T-cell (primary cell): Measurements from ENCODE around the gene HIPK2. TPM values are rescaled to one million over a fixed set of nuclear protein-coding genes. Genes with fewer than 3 reads are reported as not detected.

ENCODE experiments used
- ATAC-seq, 4 experiments: fragments of 200-7000 bp in 3 of 4; fragments of 150-1000 bp in 1 of 4; cut with Tn5 transposase; replicated peaks in 1 of 4; 1 replicate in 3 of 4; 2 replicates in 1 of 4; pipeline ENCODE4 v1.10.0; 2021; ENCODE audit warnings: moderate library complexity in 3 of 4, mild to moderate bottlenecking in 2 of 4, moderate number of reproducible peaks in 1 of 4
- CTCF ChIA-PET, 2 donors: fragments of 300-600 bp; sonication (Branson Sonifier 250); formaldehyde crosslinking; loops; one replicate each; lab custom pipeline; 2022; ENCODE audit warnings: antibody characterized with exemption in 2 of 2; lab: Charles Lee
- POLR2A ChIA-PET, 2 donors: fragments of 300-600 bp; sonication (Branson Sonifier 250); formaldehyde crosslinking; loops; one replicate each; lab custom pipeline; 2022; ENCODE audit warnings: antibody characterized with exemption in 2 of 2; lab: Charles Lee
- DNase-seq, 35 experiments: peaks; one replicate each; pipeline versions ENCODE4 v3.0.0 to v3.0.0-alpha.2; 2013 to 2023
- H3K27ac ChIP-seq: one replicate; pipeline ENCODE4 v1.5.1; 2013; ENCODE audit warnings: low read length
- H3K27me3 ChIP-seq, 2 experiments: replicated peaks in 1 of 2; 1 replicate in 1 of 2; 2 replicates in 1 of 2; pipeline versions ENCODE4 v1.6.1 to v1.7.0; 2013; ENCODE audit warnings: low read length in 1 of 2, mixed read lengths in 1 of 2; ENCODE audit not compliant: control insufficient read depth in 2 of 2, insufficient read depth in 2 of 2; ENCODE audit errors: extremely low read depth in 1 of 2
- H3K36me3 ChIP-seq, 2 donors: 1 replicate in 1 of 2; 2 replicates in 1 of 2; pipeline versions ENCODE4 v1.6.1 to v1.7.0; 2013; ENCODE audit warnings: low read length in 1 of 2; ENCODE audit not compliant: control insufficient read depth in 2 of 2, insufficient read depth in 1 of 2; ENCODE audit errors: extremely low read depth in 1 of 2
- H3K4me1 ChIP-seq, 2 experiments: 1 replicate in 1 of 2; 2 replicates in 1 of 2; pipeline versions ENCODE4 v1.6.1 to v1.7.0; 2013; ENCODE audit warnings: low read length in 2 of 2, mixed read lengths in 1 of 2; ENCODE audit not compliant: insufficient read depth in 2 of 2, control insufficient read depth in 1 of 2; ENCODE audit errors: extremely low read depth in 1 of 2
- H3K4me3 ChIP-seq, 2 donors: 1 replicate in 1 of 2; 2 replicates in 1 of 2; pipeline versions ENCODE4 v1.5.1 to v1.7.0; 2013; ENCODE audit warnings: mild to moderate bottlenecking in 2 of 2, low read length in 1 of 2, moderate library complexity in 1 of 2; ENCODE audit not compliant: control insufficient read depth in 1 of 2; ENCODE audit errors: extremely low read depth in 1 of 2
- H3K9me3 ChIP-seq: 2 replicates; pipeline ENCODE4 v1.7.0; 2013
- H3K27ac Mint-ChIP-seq, 2 donors: one replicate each; pipeline ENCODE4 v1.8.0; 2020 to 2021; ENCODE audit warnings: mild to moderate bottlenecking in 2 of 2, mixed read lengths in 2 of 2
- H3K27me3 Mint-ChIP-seq, 2 donors: one replicate each; pipeline ENCODE4 v1.8.0; 2021 to 2022; ENCODE audit warnings: mixed read lengths in 2 of 2
- H3K36me3 Mint-ChIP-seq: one replicate; pipeline ENCODE4 v1.8.0; 2021; ENCODE audit warnings: mixed read lengths
- H3K4me1 Mint-ChIP-seq, 3 donors: one replicate each; pipeline ENCODE4 v1.8.0; 2020 to 2022; ENCODE audit warnings: mixed read lengths in 3 of 3, mild to moderate bottlenecking in 1 of 3
- H3K4me3 Mint-ChIP-seq, 3 donors: one replicate each; pipeline ENCODE4 v1.8.0; 2020 to 2022; ENCODE audit warnings: mild to moderate bottlenecking in 3 of 3, mixed read lengths in 3 of 3, moderate library complexity in 3 of 3
- H3K9me3 Mint-ChIP-seq, 3 donors: one replicate each; pipeline ENCODE4 v1.8.0; 2020 to 2022; ENCODE audit warnings: mixed read lengths in 3 of 3
- WGBS: methylation state at CpG from one replicate; pipeline ENCODE4 v1.1.5; 2013; ENCODE audit warnings: missing lambda C conversion rate; ENCODE audit not compliant: insufficient coverage; 5-methylcytosine and 5-hydroxymethylcytosine counted together
- total RNA-seq, 35 experiments: library from RNA in 6 of 35; stranded (reverse) in 6 of 35; fragments of 120-200 nt in 1 of 35; gene quantifications; one replicate each; pipeline versions ENCODE4 v1.2.1 to v1.2.4 and lab custom pipeline; 2013 to 2026

HIPK2 gene
- total RNA-seq, 5 donors from 2014 or later (not counting 1 experiment from before 2014, with no cell fraction given), result 32.7 to 34.5 (median 33.5) TPM

- Histone ChIP-seq H3K27ac (no peak overlapping the region), H3K36me3 (peaks cover 0 to 3% of the 10 kb centered on the region in 2 donors), H3K4me3 (no peak overlapping the region), H3K27me3 (no peaks in the 10 kb centered on the region), H3K4me1 (peaks cover 12 to 24% of the 10 kb centered on the region in 2 experiments), H3K9me3 (no peaks in the 10 kb centered on the region)
- CTCF ChIA-PET, result interaction anchor here in 1 of 2 donors (0.7 to 0.8 kb wide), 2 partner anchors 80 to 81 kb away, joined by 3 read pairs; no protein-coding TSS in a partner anchor
- ATAC-seq, result no peak
- Mint-ChIP-seq H3K4me3 (no peak overlapping the region), H3K27ac (peak overlapping the region in 1 of 2 donors; percentile 83), H3K36me3 (peaks cover 17% of the 10 kb centered on the region), H3K9me3 (no peaks in the 10 kb centered on the region), H3K4me1 (peaks cover 63 to 68% (median 66%) of the 10 kb centered on the region in 3 donors), H3K27me3 (no peaks in the 10 kb centered on the region)
- POLR2A ChIA-PET, result interaction anchor here in 1 of 2 donors (0.5 kb wide), 1 partner anchor 41 kb away, joined by 3 read pairs; no protein-coding TSS in a partner anchor
- DNase-seq, result no peak
- WGBS, result 51% methylated on average over 3 of the region's 3 CpGs
These were observed 50.6 kb downstream of the HIPK2 start for GRCh38 chr7:139727151-139727705.

- no peak overlapping the region for H3K4me3 ChIP-seq
- Mint-ChIP-seq H3K4me3 (peak overlapping the region in 1 of 3 donors; percentile 4), H3K9me3 (no peaks in the 10 kb centered on the region), H3K27me3 (no peaks in the 10 kb centered on the region), H3K27ac (peak overlapping the region; percentile 17 to 83), H3K4me1 (peaks cover 59 to 60% (median 59%) of the 10 kb centered on the region in 3 donors), H3K36me3 (peaks cover 17% of the 10 kb centered on the region)
- DNase-seq (no peak), ATAC-seq (no peak)
- WGBS, result 90% methylated on average over 3 of the region's 3 CpGs
- H3K9me3 ChIP-seq, result no peaks in the 10 kb centered on the region
- POLR2A ChIA-PET, result interaction anchor here in 1 of 2 donors (0.6 kb wide), 1 partner anchor 169 kb away, joined by 3 read pairs; no protein-coding TSS in a partner anchor
- no peak overlapping the region for H3K27ac ChIP-seq
- H3K4me1 ChIP-seq, result peaks cover 5 to 19% of the 10 kb centered on the region in 2 experiments
- no peaks in the 10 kb centered on the region for H3K27me3 ChIP-seq
- peaks cover 0 to 3% of the 10 kb centered on the region in 2 donors for H3K36me3 ChIP-seq
- CTCF ChIA-PET, result interaction anchor here in 1 of 2 donors (0.6 kb wide), 1 partner anchor 56 kb away, joined by 3 read pairs; no protein-coding TSS in a partner anchor
These were observed 51.3 kb downstream of the HIPK2 start for GRCh38 chr7:139726485-139726869.

- ChIA-PET POLR2A (interaction anchor here in 1 of 2 donors (0.6 kb wide), 1 partner anchor 169 kb away, joined by 3 read pairs; no protein-coding TSS in a partner anchor), CTCF (interaction anchor here in 1 of 2 donors (0.6 kb wide), 1 partner anchor 56 kb away, joined by 3 read pairs; no protein-coding TSS in a partner anchor)
- peaks cover 2 to 15% of the 10 kb centered on the region in 2 experiments for H3K4me1 ChIP-seq
- no peaks in the 10 kb centered on the region for H3K9me3 ChIP-seq
- Mint-ChIP-seq H3K27me3 (no peaks in the 10 kb centered on the region), H3K4me1 (peaks cover 55 to 57% (median 56%) of the 10 kb centered on the region in 3 donors), H3K9me3 (no peaks in the 10 kb centered on the region), H3K36me3 (peaks cover 17% of the 10 kb centered on the region), H3K4me3 (peak overlapping the region in 1 of 3 donors; percentile 4), H3K27ac (peak overlapping the region; percentile 37 to 83)
- ATAC-seq (peak in 3 of 4 experiments; percentile 50 to 70 (median 58)), DNase-seq (no peak)
- WGBS, result 52% methylated on average over 3 of the region's 6 CpGs
- H3K4me3 ChIP-seq, result no peak overlapping the region
- peaks cover 0 to 3% of the 10 kb centered on the region in 2 donors for H3K36me3 ChIP-seq
- no peak overlapping the region for H3K27ac ChIP-seq
- no peaks in the 10 kb centered on the region for H3K27me3 ChIP-seq
These were observed 51.8 kb downstream of the HIPK2 start for GRCh38 chr7:139725858-139726484.

GRCh38 chr7:139725077-139725476, 52.7 kb downstream of the HIPK2 start:
- H3K4me3 Mint-ChIP-seq, result peak overlapping the region in 1 of 3 donors; percentile 8
- ATAC-seq, result peak in 2 of 4 experiments; percentile 32 to 63

GRCh38 chr7:139722604-139723003, 55.2 kb downstream of the HIPK2 start:
- Mint-ChIP-seq H3K27ac (no peak overlapping the region), H3K4me3 (no peak overlapping the region), H3K27me3 (no peaks in the 10 kb centered on the region), H3K36me3 (no peaks in the 10 kb centered on the region), H3K4me1 (peaks cover 34 to 39% (median 37%) of the 10 kb centered on the region in 3 donors), H3K9me3 (no peaks in the 10 kb centered on the region)
- Histone ChIP-seq H3K9me3 (no peaks in the 10 kb centered on the region), H3K4me3 (no peak overlapping the region), H3K27ac (no peak overlapping the region), H3K27me3 (no peaks in the 10 kb centered on the region), H3K36me3 (no peaks in the 10 kb centered on the region), H3K4me1 (peaks cover 2 to 19% of the 10 kb centered on the region in 2 experiments)
- no peak for ATAC-seq
- ChIA-PET POLR2A (no interaction called here), CTCF (interaction anchor here in 1 of 2 donors (0.6 kb wide), 2 partner anchors 105 to 246 kb away, joined by 3 read pairs; no protein-coding TSS in a partner anchor)
- no CpG with 5 or more reads among the region's 4 CpGs for WGBS
- DNase-seq, result no peak

More at GRCh38 chr7:139725077-139725476, 52.7 kb downstream of the HIPK2 start:
- WGBS, result 96% methylated on average over 4 of the region's 6 CpGs
- DNase-seq, result no peak
- peaks cover 0 to 3% of the 10 kb centered on the region in 2 donors for H3K36me3 ChIP-seq
- CTCF ChIA-PET, result interaction anchor here in 1 of 2 donors (0.6 kb wide), 1 partner anchor 79 kb away, joined by 3 read pairs; no protein-coding TSS in a partner anchor
- H3K27ac ChIP-seq, result no peak overlapping the region
- H3K4me1 ChIP-seq, result peaks cover 2 to 16% of the 10 kb centered on the region in 2 experiments
- peaks cover 49 to 51% (median 50%) of the 10 kb centered on the region in 3 donors for H3K4me1 Mint-ChIP-seq
- peaks cover 17% of the 10 kb centered on the region for H3K36me3 Mint-ChIP-seq
- no peak overlapping the region for H3K4me3 ChIP-seq
- H3K9me3 ChIP-seq, result no peaks in the 10 kb centered on the region
- POLR2A ChIA-PET, result no interaction called here
- H3K27me3 Mint-ChIP-seq, result no peaks in the 10 kb centered on the region
- H3K27me3 ChIP-seq, result no peaks in the 10 kb centered on the region
- H3K9me3 Mint-ChIP-seq, result no peaks in the 10 kb centered on the region
- peak overlapping the region in 1 of 2 donors; percentile 2 for H3K27ac Mint-ChIP-seq

GRCh38 chr7:139721821-139722220, 56.0 kb downstream of the HIPK2 start:
- WGBS, result 100% methylated on average over 1 of the region's 2 CpGs
- Histone ChIP-seq H3K27me3 (no peaks in the 10 kb centered on the region), H3K27ac (no peak overlapping the region), H3K4me3 (no peak overlapping the region), H3K4me1 (peaks cover 2 to 15% of the 10 kb centered on the region in 2 experiments), H3K9me3 (no peaks in the 10 kb centered on the region), H3K36me3 (peaks cover 0 to 3% of the 10 kb centered on the region in 2 donors)
- H3K9me3 Mint-ChIP-seq, result no peaks in the 10 kb centered on the region
- H3K27ac Mint-ChIP-seq, result no peak overlapping the region
- no peaks in the 10 kb centered on the region for H3K27me3 Mint-ChIP-seq
- no peak for DNase-seq
- H3K4me3 Mint-ChIP-seq, result no peak overlapping the region
- CTCF ChIA-PET, result interaction anchor here in 1 of 2 donors (0.6 to 0.7 kb wide), 4 partner anchors 60 to 247 kb away, joined by 3 to 5 read pairs (median 3); no protein-coding TSS in a partner anchor
- H3K4me1 Mint-ChIP-seq, result peaks cover 26 to 31% (median 29%) of the 10 kb centered on the region in 3 donors
- H3K36me3 Mint-ChIP-seq, result peaks cover 7% of the 10 kb centered on the region
- POLR2A ChIA-PET, result no interaction called here
- no peak for ATAC-seq
